Transverse colon (tissue), 4 donors: Measurements from ENCODE around the gene TMEM52. TPM values are rescaled to one million over a fixed set of nuclear protein-coding genes. Genes with fewer than 3 reads are reported as not detected.

ENCODE experiments used
- DNase-seq: peaks from one replicate; pipeline ENCODE4 v3.0.0-alpha.2; 2019
- H3K27ac ChIP-seq, 4 donors: fragments of 200-600 bp; sonication (generic); 2 replicates each; pipeline ENCODE4 v1.5.1; 2016 to 2018; ENCODE audit warnings: inconsistent platforms in 4 of 4
- H3K27me3 ChIP-seq: fragments of 200-600 bp; sonication (generic); 2 replicates; pipeline ENCODE4 v1.5.1; 2017; ENCODE audit warnings: inconsistent platforms
- H3K36me3 ChIP-seq, 4 donors: fragments of 200-600 bp; sonication (generic); 2 replicates each; pipeline ENCODE4 v1.5.1; 2017 to 2019; ENCODE audit warnings: inconsistent platforms in 4 of 4
- H3K4me1 ChIP-seq, 4 donors: fragments of 200-600 bp; sonication (generic); 2 replicates each; pipeline ENCODE4 v1.5.1; 2017 to 2020; ENCODE audit warnings: inconsistent platforms in 4 of 4
- H3K4me3 ChIP-seq, 4 donors: fragments of 200-600 bp; sonication (generic); 1 replicate in 1 of 4; 2 replicates in 3 of 4; pipeline versions ENCODE4 v1.5.1 to v1.6.1; 2017 to 2019; ENCODE audit warnings: inconsistent platforms in 4 of 4
- H3K9me3 ChIP-seq, 2 donors: fragments of 200-600 bp; sonication (generic); 2 replicates each; pipeline ENCODE4 v1.5.1; 2017 to 2019; ENCODE audit warnings: inconsistent platforms in 2 of 2
- CTCF ChIP-seq, 5 experiments: fragments of 200-600 bp in 3 of 5; fragments of 450-650 bp in 2 of 5; sonication (generic) in 3 of 5; IDR thresholded peaks; 1 replicate in 2 of 5; 2 replicates in 3 of 5; pipeline ENCODE4 v1.5.1; 2016 to 2017; ENCODE audit warnings: antibody characterized with exemption in 5 of 5, inconsistent platforms in 3 of 5, mild to moderate bottlenecking in 2 of 5, moderate library complexity in 1 of 5
- EP300 ChIP-seq: sonication (generic); formaldehyde crosslinking; IDR thresholded peaks from one replicate; pipeline ENCODE4 v1.6.1; 2017; ENCODE audit warnings: antibody characterized with exemption, low read depth
- POLR2A ChIP-seq: fragments of 450-650 bp; IDR thresholded peaks from one replicate; pipeline ENCODE4 v1.6.1; 2016; ENCODE audit warnings: antibody characterized with exemption, mild to moderate bottlenecking, moderate library complexity
- POLR2AphosphoS5 ChIP-seq, 3 donors: sonication (generic); formaldehyde crosslinking; IDR thresholded peaks; one replicate each; pipeline ENCODE4 v1.6.1; 2016; ENCODE audit warnings: antibody characterized with exemption in 3 of 3
- WGBS, 2 donors: methylation state at CpG; one replicate each; pipeline ENCODE4 v1.1.5; 2018; ENCODE audit warnings: low coverage in 1 of 2; 5-methylcytosine and 5-hydroxymethylcytosine counted together
- in situ Hi-C, 4 donors: fragments of 200-750 bp; cut with MboI; loops; one replicate each; pipeline versions ENCODE4 v1.15.0 to v1.15.1; 2017; ENCODE audit warnings: low sequenced_read_pairs in 3 of 4, low pct_ligation_motif_present in 1 of 4, low pct_unique_long_range_greater_than_20kb in 1 of 4
- intact Hi-C: fragments of 100-400 bp; cut with DNase I; formaldehyde crosslinking; loops from one replicate; pipeline ENCODE4 v1.15.1; 2023; ENCODE audit warnings: low total_unique reads
- total RNA-seq, 4 donors: library from RNA; depleted of rRNA; stranded (reverse); fragments of >200 nt; gene quantifications; one replicate each; pipeline ENCODE4 v1.1.0, GENCODE V29; 2016

TMEM52 gene
- total RNA-seq, 4 donors from 2014 or later, result 5.2 to 9.5 (median 5.3) TPM; not detected in 1

- in situ Hi-C loops (loop anchor here in 1 of 4 donors (10.0 kb wide), 1 partner anchor 87 kb away; no protein-coding TSS in a partner anchor), intact Hi-C loops (loop anchor here (10.0 kb wide), 1 partner anchor 67 kb away; no protein-coding TSS in a partner anchor)
- no peak for DNase-seq
- H3K4me3 ChIP-seq, result no peak overlapping the region
- no peak overlapping the region for H3K27ac ChIP-seq
- WGBS, 2 donors, result 80 to 85% methylated on average over 1 to 18 of the region's 22 CpGs
- no peaks in the 10 kb centered on the region for H3K9me3 ChIP-seq
- H3K27me3 ChIP-seq, result peaks cover 37% of the 10 kb centered on the region
- no peaks in the 10 kb centered on the region for H3K36me3 ChIP-seq
- TF ChIP-seq CTCF (IDR thresholded peaks at IDR 0.05) (no peak), POLR2AphosphoS5 (IDR thresholded peaks at IDR 0.05) (no peak), POLR2A (no peak), EP300 (no peak)
- peaks cover 0 to 6% (median 5%) of the 10 kb centered on the region in 4 donors for H3K4me1 ChIP-seq
Measured at GRCh38 chr1:1957533-1957961, 38.5 kb upstream of the TMEM52 start.

- H3K27ac ChIP-seq, result no peak overlapping the region
- H3K27me3 ChIP-seq, result peaks cover 34% of the 10 kb centered on the region
- no peak overlapping the region for H3K4me3 ChIP-seq
- in situ Hi-C loops (loop anchor here in 1 of 4 donors (10.0 kb wide), 1 partner anchor 88 kb away; no protein-coding TSS in a partner anchor), intact Hi-C loops (loop anchor here (10.0 kb wide), 1 partner anchor 68 kb away; no protein-coding TSS in a partner anchor)
- H3K36me3 ChIP-seq, result no peaks in the 10 kb centered on the region
- WGBS, 2 donors, result 70 to 92% methylated on average over 2 to 37 of the region's 38 CpGs
- TF ChIP-seq POLR2A, result no peak
- no peak for TF ChIP-seq EP300
- TF ChIP-seq POLR2AphosphoS5 (IDR thresholded peaks at IDR 0.05), result no peak
- TF ChIP-seq CTCF (IDR thresholded peaks at IDR 0.05), result no peak
- H3K4me1 ChIP-seq, result peaks cover 0 to 6% (median 5%) of the 10 kb centered on the region in 4 donors
- no peaks in the 10 kb centered on the region for H3K9me3 ChIP-seq
- no peak for DNase-seq
Measured at GRCh38 chr1:1956586-1957532, 37.8 kb upstream of the TMEM52 start.

DNA sequence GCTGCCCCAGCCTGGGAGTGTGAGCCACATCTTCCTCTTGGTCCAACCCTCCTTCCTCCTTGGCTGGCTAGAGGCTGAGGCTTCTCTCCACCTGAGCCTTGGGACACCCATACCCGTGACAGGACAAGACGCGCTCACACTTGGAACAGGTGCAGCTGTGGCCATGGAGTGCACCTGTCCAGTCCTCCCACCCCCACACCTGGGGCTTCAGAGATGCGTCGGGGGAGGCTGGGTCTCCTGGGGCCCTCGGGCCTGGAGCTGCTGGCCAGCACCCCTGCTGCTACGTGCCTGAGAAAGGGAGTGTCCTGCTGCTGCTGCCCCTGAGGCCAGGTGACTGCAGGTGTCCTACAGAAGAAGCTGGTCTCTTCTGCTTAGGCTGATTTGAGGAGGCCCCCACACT lies 37.0 kb upstream of the TMEM52 start:
- DNase-seq, result no peak
- intact Hi-C loops (loop anchor here (10.0 kb wide), 1 partner anchor 69 kb away; no protein-coding TSS in a partner anchor), in situ Hi-C loops (loop anchor here in 1 of 4 donors (10.0 kb wide), 1 partner anchor 89 kb away; no protein-coding TSS in a partner anchor)
- TF ChIP-seq EP300, result no peak
- no peak for TF ChIP-seq POLR2A
- no peak for TF ChIP-seq POLR2AphosphoS5 (IDR thresholded peaks at IDR 0.05)
- no peak for TF ChIP-seq CTCF (IDR thresholded peaks at IDR 0.05)
- Histone ChIP-seq H3K27me3 (peaks cover 31% of the 10 kb centered on the region), H3K36me3 (no peaks in the 10 kb centered on the region), H3K9me3 (no peaks in the 10 kb centered on the region), H3K27ac (no peak overlapping the region), H3K4me1 (peaks cover 0 to 6% (median 5%) of the 10 kb centered on the region in 4 donors), H3K4me3 (no peak overlapping the region)
- WGBS, 2 donors, result 80% methylated on average over 7 of the region's 7 CpGs; no CpG with 5 or more reads in 1 of the 2 donors

- Histone ChIP-seq H3K4me1 (peaks cover 0 to 6% (median 5%) of the 10 kb centered on the region in 4 donors), H3K9me3 (no peaks in the 10 kb centered on the region), H3K27me3 (peaks cover 28% of the 10 kb centered on the region), H3K27ac (no peak overlapping the region), H3K36me3 (no peaks in the 10 kb centered on the region), H3K4me3 (no peak overlapping the region)
- 83% methylated on average over 14 of the region's 14 CpGs; no CpG with 5 or more reads in 1 of the 2 donors for WGBS, 2 donors
- TF ChIP-seq POLR2AphosphoS5 (IDR thresholded peaks at IDR 0.05) (no peak), CTCF (IDR thresholded peaks at IDR 0.05) (no peak), EP300 (no peak), POLR2A (no peak)
- in situ Hi-C loops (loop anchor here in 1 of 4 donors (10.0 kb wide), 1 partner anchor 89 kb away; no protein-coding TSS in a partner anchor), intact Hi-C loops (loop anchor here (10.0 kb wide), 1 partner anchor 69 kb away; no protein-coding TSS in a partner anchor)
- no peak for DNase-seq
Measured at GRCh38 chr1:1955621-1956094, 36.6 kb upstream of the TMEM52 start.
